HG03045 (cell line): Measurements from ENCODE around the gene OR51L1.

Experiments used
- ATAC-seq: cut with Tn5 transposase; IDR thresholded peaks from one replicate; pipeline ENCODE4 v1.9.1; 2021; ENCODE audit warnings: mild to moderate bottlenecking, moderate library complexity; ENCODE audit not compliant: unreplicated experiment

OR51L1 gene

GRCh38 chr11:5046754-5047330 lies 52.2 kb downstream of the OR51L1 start:
- no peak for ATAC-seq
